OCI-LY7 (cell line): ENCODE results near the gene KLHL7. TPM values are rescaled to one million over a fixed set of nuclear protein-coding genes. Genes with fewer than 3 reads are reported as not detected.

ENCODE experiments used
- BruUV-seq: library from RNA; stranded (reverse); fragments of 400-500 nt; replicated peaks from 2 replicates; lab custom pipeline; 2021; lab: Mats Ljungman, UMichigan
- CTCF ChIA-PET: fragments of 300-600 bp; sonication (Branson Sonifier 250); formaldehyde crosslinking; loops from one replicate; lab custom pipeline; 2022; ENCODE audit warnings: antibody characterized with exemption; ENCODE audit not compliant: unreplicated experiment; lab: Charles Lee
- POLR2A ChIA-PET: fragments of 300-600 bp; sonication (Branson Sonifier 250); formaldehyde crosslinking; loops from one replicate; lab custom pipeline; 2022; ENCODE audit warnings: antibody characterized with exemption; lab: Charles Lee
- DNase-seq: peaks from one replicate; pipeline ENCODE4 v3.0.0-alpha.2; 2015; ENCODE audit warnings: low spot score
- H2AFZ ChIP-seq: fragments of 200-600 bp; sonication (generic), shearing (Covaris generic); 2 replicates; pipeline ENCODE4 v1.6.1; 2014; ENCODE audit warnings: mild to moderate bottlenecking, antibody characterized with exemption, low read length, moderate library complexity
- H3K27ac ChIP-seq: fragments of 200-600 bp; sonication (generic); 2 replicates; pipeline ENCODE4 v1.5.1; 2014; ENCODE audit warnings: mixed run types, low read depth, mild to moderate bottlenecking, moderate library complexity, low read length, inconsistent platforms; ENCODE audit not compliant: poor library complexity, severe bottlenecking
- H3K36me3 ChIP-seq: fragments of 200-600 bp; sonication (generic); 2 replicates; pipeline ENCODE4 v1.6.1; 2014; ENCODE audit warnings: mild to moderate bottlenecking, antibody characterized with exemption, low read length, moderate library complexity, mixed read lengths; ENCODE audit not compliant: insufficient read depth
- H3K4me1 ChIP-seq: fragments of 200-600 bp; sonication (generic); 2 replicates; pipeline ENCODE4 v1.5.1; 2014; ENCODE audit warnings: mild to moderate bottlenecking, low read length; ENCODE audit not compliant: insufficient read depth, poor library complexity, severe bottlenecking
- H3K4me2 ChIP-seq: fragments of 200-600 bp; sonication (generic); 2 replicates; pipeline ENCODE4 v1.6.1; 2014; ENCODE audit warnings: mild to moderate bottlenecking, low read length
- H3K4me3 ChIP-seq: fragments of 200-600 bp; sonication (generic); 2 replicates; pipeline ENCODE4 v1.5.1; 2014; ENCODE audit warnings: mild to moderate bottlenecking, low read depth, low read length; ENCODE audit not compliant: poor library complexity, severe bottlenecking
- H3K79me2 ChIP-seq: fragments of 200-600 bp; sonication (generic); 2 replicates; pipeline ENCODE4 v1.6.1; 2016; ENCODE audit warnings: low read depth, mild to moderate bottlenecking, low read length, moderate library complexity, mixed read lengths; ENCODE audit not compliant: insufficient read depth
- H3K9me2 ChIP-seq: fragments of 200-600 bp; sonication (generic); 2 replicates; pipeline ENCODE4 v1.6.1; 2016; ENCODE audit warnings: mild to moderate bottlenecking, low read length, mixed read lengths; ENCODE audit not compliant: insufficient read depth
- H3K9me3 ChIP-seq: fragments of 200-600 bp; sonication (generic); 2 replicates; pipeline ENCODE4 v1.6.1; 2014; ENCODE audit warnings: mild to moderate bottlenecking, mixed run types, low read length, mixed read lengths
- H4K20me1 ChIP-seq: fragments of 200-600 bp; sonication (generic); 2 replicates; pipeline ENCODE4 v1.6.1; 2014; ENCODE audit warnings: mild to moderate bottlenecking, antibody characterized with exemption, low read length, moderate library complexity, mixed read lengths; ENCODE audit not compliant: insufficient read depth
- EZH2phosphoT487 ChIP-seq: fragments of 200-600 bp; sonication (generic); IDR thresholded peaks from 2 replicates; pipeline ENCODE4 v1.6.1; 2018; ENCODE audit warnings: low read depth, borderline replicate concordance, mild to moderate bottlenecking, mixed run types, antibody characterized with exemption, low read length, moderate library complexity, mixed read lengths
- intact Hi-C: fragments of 100-400 bp; cut with micrococcal nuclease; formaldehyde crosslinking; loops from one replicate; pipeline ENCODE4 v1.10.0; 2022; ENCODE audit not compliant: unreplicated experiment
- total RNA-seq, 2 experiments: library from RNA; depleted of rRNA in 1 of 2; stranded (reverse); fragments of >200 nt in 1 of 2; shearing (Covaris generic) in 1 of 2; gene quantifications; 2 replicates each; pipeline ENCODE4 v1.2.3, GENCODE V29; 2014 to 2022
- TF ChIP-seq, protein P1 (sequence below): fragments of 200-600 bp; sonication (generic); conservative IDR thresholded peaks from 2 replicates; pipeline ENCODE4 v1.5.1; 2014; ENCODE audit warnings: mild to moderate bottlenecking, antibody characterized with exemption, low read length, moderate library complexity, mixed read lengths

KLHL7 gene
- total RNA-seq, 2 experiments from 2014 or later = 24.4 to 30.2 TPM

DNA sequence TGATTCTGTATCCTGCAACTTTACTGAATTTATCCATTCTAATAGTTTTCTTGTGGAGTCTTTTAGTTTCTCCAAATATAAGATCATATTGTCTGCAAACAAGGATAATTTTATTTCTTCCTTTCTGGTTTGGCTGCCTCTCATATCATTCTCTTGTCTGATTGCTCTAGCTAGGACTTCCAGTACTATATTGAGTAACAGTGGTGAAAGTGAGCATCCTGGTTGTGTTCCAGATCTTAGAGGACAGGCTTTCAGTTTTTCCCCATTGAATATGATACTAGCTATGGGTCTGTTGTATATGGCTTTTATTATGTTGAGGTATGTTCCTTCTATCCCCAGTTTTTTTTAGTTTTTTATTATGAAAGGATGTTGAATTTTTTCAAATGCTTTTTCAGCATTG is 28.2 kb downstream of the KLHL7 start:
- H2AFZ ChIP-seq = no peak overlapping the region
- no peak overlapping the region for H3K27ac ChIP-seq
- no peak overlapping the region for H3K4me3 ChIP-seq
- no TSS peak for BruUV-seq
- 0 out of 2 replicates have a peak, but pooled peaks cover 1% of the 10 kb centered on the region for H3K36me3 ChIP-seq
- H3K4me1 ChIP-seq = no peaks in the 10 kb centered on the region
- no peaks in the 10 kb centered on the region for H3K9me2 ChIP-seq
- no peaks in the 10 kb centered on the region for H3K9me3 ChIP-seq
- H4K20me1 ChIP-seq = no peaks in the 10 kb centered on the region
- H3K79me2 ChIP-seq = no peaks in the 10 kb centered on the region
- CTCF ChIA-PET = no interaction called here
- POLR2A ChIA-PET = interaction anchor here (0.6 kb wide), 1 partner anchor 354 kb away, joined by 3 read pairs; no protein-coding TSS in a partner anchor
- TF ChIP-seq, protein P1, sequence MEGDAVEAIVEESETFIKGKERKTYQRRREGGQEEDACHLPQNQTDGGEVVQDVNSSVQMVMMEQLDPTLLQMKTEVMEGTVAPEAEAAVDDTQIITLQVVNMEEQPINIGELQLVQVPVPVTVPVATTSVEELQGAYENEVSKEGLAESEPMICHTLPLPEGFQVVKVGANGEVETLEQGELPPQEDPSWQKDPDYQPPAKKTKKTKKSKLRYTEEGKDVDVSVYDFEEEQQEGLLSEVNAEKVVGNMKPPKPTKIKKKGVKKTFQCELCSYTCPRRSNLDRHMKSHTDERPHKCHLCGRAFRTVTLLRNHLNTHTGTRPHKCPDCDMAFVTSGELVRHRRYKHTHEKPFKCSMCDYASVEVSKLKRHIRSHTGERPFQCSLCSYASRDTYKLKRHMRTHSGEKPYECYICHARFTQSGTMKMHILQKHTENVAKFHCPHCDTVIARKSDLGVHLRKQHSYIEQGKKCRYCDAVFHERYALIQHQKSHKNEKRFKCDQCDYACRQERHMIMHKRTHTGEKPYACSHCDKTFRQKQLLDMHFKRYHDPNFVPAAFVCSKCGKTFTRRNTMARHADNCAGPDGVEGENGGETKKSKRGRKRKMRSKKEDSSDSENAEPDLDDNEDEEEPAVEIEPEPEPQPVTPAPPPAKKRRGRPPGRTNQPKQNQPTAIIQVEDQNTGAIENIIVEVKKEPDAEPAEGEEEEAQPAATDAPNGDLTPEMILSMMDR = no peak
- no peak for TF ChIP-seq EZH2phosphoT487
- no peak for DNase-seq
- intact Hi-C loops = no loop called here
- no peak overlapping the region for H3K4me2 ChIP-seq

DNA sequence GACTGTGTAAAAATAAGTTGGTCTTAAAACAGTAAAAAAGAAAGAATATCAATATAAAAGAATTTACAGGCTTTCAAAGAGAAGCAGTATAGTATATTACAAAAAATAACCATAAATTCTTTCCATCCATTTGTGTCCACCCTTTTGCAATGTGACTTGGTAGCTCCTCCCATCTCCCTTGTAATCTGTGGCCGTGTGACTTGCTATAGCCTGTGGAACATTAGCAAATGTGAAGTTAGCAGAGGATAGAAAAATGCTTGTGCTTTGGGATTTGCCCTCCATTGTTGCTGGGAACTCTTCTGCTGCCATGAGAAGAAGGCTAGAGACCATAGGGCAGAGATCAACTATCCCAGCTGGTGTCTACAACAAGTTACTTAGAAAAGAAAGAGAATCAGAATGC is 30.2 kb downstream of the KLHL7 start:
- no peak for DNase-seq
- Histone ChIP-seq H3K79me2 (no peaks in the 10 kb centered on the region), H3K4me2 (no peak overlapping the region), H3K4me1 (no peaks in the 10 kb centered on the region), H4K20me1 (no peaks in the 10 kb centered on the region), H2AFZ (no peak overlapping the region), H3K9me2 (no peaks in the 10 kb centered on the region), H3K4me3 (no peak overlapping the region), H3K27ac (no peak overlapping the region), H3K9me3 (no peaks in the 10 kb centered on the region), H3K36me3 (no peaks in the 10 kb centered on the region)
- no TSS peak for BruUV-seq
- intact Hi-C loops = no loop called here
- TF ChIP-seq, protein P1 = no peak
- TF ChIP-seq EZH2phosphoT487 = no peak
- ChIA-PET POLR2A (interaction anchor here (0.6 to 1.4 kb wide), 2 partner anchors 14 to 621 kb away, joined by 3 read pairs; no protein-coding TSS in a partner anchor), CTCF (no interaction called here)

DNA sequence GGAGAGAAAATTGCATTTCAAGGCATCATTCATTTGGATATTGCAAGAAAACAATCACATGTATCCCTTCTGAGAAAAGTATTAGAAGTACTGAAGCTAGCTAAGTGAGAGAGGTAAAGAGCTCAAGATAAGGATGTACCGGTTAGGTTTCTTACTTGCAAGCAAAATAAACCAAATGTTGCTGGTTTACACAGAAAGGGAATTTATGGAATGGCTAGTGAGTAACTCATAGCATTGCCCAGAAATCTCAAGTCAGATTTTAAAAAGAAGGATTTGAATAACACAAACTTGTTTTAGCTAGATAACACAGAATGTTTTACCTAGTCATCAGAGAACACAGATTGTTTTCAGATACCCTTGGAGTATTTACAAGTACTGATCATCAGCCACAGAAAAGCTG is 30.6 kb downstream of the KLHL7 start:
- POLR2A ChIA-PET = interaction anchor here (0.6 to 1.4 kb wide), 3 partner anchors 13 to 622 kb away, joined by 3 read pairs; no protein-coding TSS in a partner anchor
- Histone ChIP-seq H3K4me3 (no peak overlapping the region), H3K36me3 (no peaks in the 10 kb centered on the region), H3K9me2 (no peaks in the 10 kb centered on the region), H4K20me1 (no peaks in the 10 kb centered on the region), H2AFZ (no peak overlapping the region), H3K9me3 (no peaks in the 10 kb centered on the region), H3K4me2 (no peak overlapping the region), H3K27ac (no peak overlapping the region), H3K4me1 (no peaks in the 10 kb centered on the region), H3K79me2 (no peaks in the 10 kb centered on the region)
- TF ChIP-seq EZH2phosphoT487 = no peak
- TF ChIP-seq, protein P1 = no peak
- CTCF ChIA-PET = no interaction called here
- no peak for DNase-seq
- intact Hi-C loops = no loop called here
- no TSS peak for BruUV-seq
